Activated T-cell treated with anti-CD3 and anti-CD28 coated beads for 4 hours (primary cell): Measurements from ENCODE around the gene ISCU.
"Not testable (repeated sequence)": the region's sequence is repeated elsewhere in the genome, so short reads cannot be mapped to it uniquely, and the experiment has no call there.

ENCODE experiments used
- DNase-seq: peaks from one replicate; pipeline ENCODE4 v3.0.0-alpha.2; 2020

Gene ISCU

GRCh38 chr12:108571609-108572165 is 9.3 kb downstream of the ISCU start:
- no peak for DNase-seq

- no peak for DNase-seq
Observed at GRCh38 chr12:108572166-108572790, 9.9 kb downstream of the ISCU start.

GRCh38 chr12:108573317-108573716 is 10.9 kb downstream of the ISCU start:
- DNase-seq: no peak

- not testable (repeated sequence) for DNase-seq
Observed at GRCh38 chr12:108574276-108574675, 11.9 kb downstream of the ISCU start.

- DNase-seq: no peak
Observed at GRCh38 chr12:108575199-108575912, 13.0 kb downstream of the ISCU start.

- DNase-seq: no peak
Observed at GRCh38 chr12:108576660-108577234, 14.4 kb downstream of the ISCU start.

GRCh38 chr12:108577458-108577857 is 15.1 kb downstream of the ISCU start:
- no peak for DNase-seq

- DNase-seq: no peak
Observed at GRCh38 chr12:108578264-108578663, 15.9 kb downstream of the ISCU start.

GRCh38 chr12:108578813-108579212 is 16.4 kb downstream of the ISCU start:
- no peak for DNase-seq

GRCh38 chr12:108580531-108580930 is 18.1 kb downstream of the ISCU start:
- no peak for DNase-seq

GRCh38 chr12:108581311-108582227 is 19.2 kb downstream of the ISCU start:
- DNase-seq: no peak

GRCh38 chr12:108582509-108582908 is 20.1 kb downstream of the ISCU start:
- DNase-seq: no peak

GRCh38 chr12:108582978-108583770 is 20.8 kb downstream of the ISCU start:
- no peak for DNase-seq

GRCh38 chr12:108583991-108584390 is 21.6 kb downstream of the ISCU start:
- no peak for DNase-seq

GRCh38 chr12:108584456-108585065 is 22.2 kb downstream of the ISCU start:
- no peak for DNase-seq

GRCh38 chr12:108585864-108586263 is 23.5 kb downstream of the ISCU start:
- DNase-seq: no peak

- no peak for DNase-seq
Observed at GRCh38 chr12:108586306-108586705, 23.9 kb downstream of the ISCU start.

GRCh38 chr12:108587826-108588225 is 25.4 kb downstream of the ISCU start:
- no peak for DNase-seq

GRCh38 chr12:108589028-108589839 is 26.8 kb downstream of the ISCU start:
- DNase-seq: no peak

- no peak for DNase-seq
Observed at GRCh38 chr12:108589840-108590229, 27.4 kb downstream of the ISCU start.

- not testable (repeated sequence) for DNase-seq
Observed at GRCh38 chr12:108590463-108590862, 28.1 kb downstream of the ISCU start.
